ENCODE results near the gene CHDH.

- TF ChIP-seq POLR2A (IDR thresholded peaks at IDR 0.05) (no peak), CTCF (IDR thresholded peaks at IDR 0.05) (no peak), EP300 (IDR thresholded peaks at IDR 0.05) (no peak)
These were observed 31.2 kb downstream of the CHDH start for GRCh38 chr3:53815067-53815466.
